Lower leg skin (tissue), 3 donors: ENCODE measurements around the gene TNIP3.

Experiments used
- CTCF ChIP-seq, 3 donors: fragments of 450-650 bp; IDR thresholded peaks; one replicate each; pipeline ENCODE4 v1.5.1; 2016; ENCODE audit warnings: antibody characterized with exemption in 3 of 3, mild to moderate bottlenecking in 3 of 3, moderate library complexity in 2 of 3
- POLR2A ChIP-seq, 2 donors: fragments of 450-650 bp; IDR thresholded peaks; one replicate each; pipeline ENCODE4 v1.6.1; 2016 to 2017; ENCODE audit warnings: antibody characterized with exemption in 2 of 2, mild to moderate bottlenecking in 1 of 2, moderate library complexity in 1 of 2

- TF ChIP-seq CTCF (IDR thresholded peaks at IDR 0.05) = no peak
- TF ChIP-seq POLR2A (IDR thresholded peaks at IDR 0.05) = no peak
Measured at GRCh38 chr4:121126449-121127006, 37.6 kb downstream of the TNIP3 start.
